GM19467 (cell line): ENCODE data around the gene ARHGEF11.
A peak's percentile ranks its signal among the peaks of the same experiment; 100 is the strongest.
"Not testable (repeated sequence)": the region's sequence is repeated elsewhere in the genome, so short reads cannot be mapped to it uniquely, and the experiment has no call there.

Experiments used
- ATAC-seq: cut with Tn5 transposase; IDR thresholded peaks from one replicate; pipeline ENCODE4 v1.9.1; 2021; ENCODE audit warnings: mild to moderate bottlenecking, moderate library complexity; ENCODE audit not compliant: unreplicated experiment

The ARHGEF11 gene, protein sequence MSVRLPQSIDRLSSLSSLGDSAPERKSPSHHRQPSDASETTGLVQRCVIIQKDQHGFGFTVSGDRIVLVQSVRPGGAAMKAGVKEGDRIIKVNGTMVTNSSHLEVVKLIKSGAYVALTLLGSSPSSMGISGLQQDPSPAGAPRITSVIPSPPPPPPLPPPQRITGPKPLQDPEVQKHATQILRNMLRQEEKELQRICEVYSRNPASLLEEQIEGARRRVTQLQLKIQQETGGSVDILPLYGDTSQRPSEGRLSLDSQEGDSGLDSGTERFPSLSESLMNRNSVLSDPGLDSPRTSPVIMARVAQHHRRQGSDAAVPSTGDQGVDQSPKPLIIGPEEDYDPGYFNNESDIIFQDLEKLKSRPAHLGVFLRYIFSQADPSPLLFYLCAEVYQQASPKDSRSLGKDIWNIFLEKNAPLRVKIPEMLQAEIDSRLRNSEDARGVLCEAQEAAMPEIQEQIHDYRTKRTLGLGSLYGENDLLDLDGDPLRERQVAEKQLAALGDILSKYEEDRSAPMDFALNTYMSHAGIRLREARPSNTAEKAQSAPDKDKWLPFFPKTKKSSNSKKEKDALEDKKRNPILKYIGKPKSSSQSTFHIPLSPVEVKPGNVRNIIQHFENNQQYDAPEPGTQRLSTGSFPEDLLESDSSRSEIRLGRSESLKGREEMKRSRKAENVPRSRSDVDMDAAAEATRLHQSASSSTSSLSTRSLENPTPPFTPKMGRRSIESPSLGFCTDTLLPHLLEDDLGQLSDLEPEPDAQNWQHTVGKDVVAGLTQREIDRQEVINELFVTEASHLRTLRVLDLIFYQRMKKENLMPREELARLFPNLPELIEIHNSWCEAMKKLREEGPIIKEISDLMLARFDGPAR (N-terminal part only)

DNA sequence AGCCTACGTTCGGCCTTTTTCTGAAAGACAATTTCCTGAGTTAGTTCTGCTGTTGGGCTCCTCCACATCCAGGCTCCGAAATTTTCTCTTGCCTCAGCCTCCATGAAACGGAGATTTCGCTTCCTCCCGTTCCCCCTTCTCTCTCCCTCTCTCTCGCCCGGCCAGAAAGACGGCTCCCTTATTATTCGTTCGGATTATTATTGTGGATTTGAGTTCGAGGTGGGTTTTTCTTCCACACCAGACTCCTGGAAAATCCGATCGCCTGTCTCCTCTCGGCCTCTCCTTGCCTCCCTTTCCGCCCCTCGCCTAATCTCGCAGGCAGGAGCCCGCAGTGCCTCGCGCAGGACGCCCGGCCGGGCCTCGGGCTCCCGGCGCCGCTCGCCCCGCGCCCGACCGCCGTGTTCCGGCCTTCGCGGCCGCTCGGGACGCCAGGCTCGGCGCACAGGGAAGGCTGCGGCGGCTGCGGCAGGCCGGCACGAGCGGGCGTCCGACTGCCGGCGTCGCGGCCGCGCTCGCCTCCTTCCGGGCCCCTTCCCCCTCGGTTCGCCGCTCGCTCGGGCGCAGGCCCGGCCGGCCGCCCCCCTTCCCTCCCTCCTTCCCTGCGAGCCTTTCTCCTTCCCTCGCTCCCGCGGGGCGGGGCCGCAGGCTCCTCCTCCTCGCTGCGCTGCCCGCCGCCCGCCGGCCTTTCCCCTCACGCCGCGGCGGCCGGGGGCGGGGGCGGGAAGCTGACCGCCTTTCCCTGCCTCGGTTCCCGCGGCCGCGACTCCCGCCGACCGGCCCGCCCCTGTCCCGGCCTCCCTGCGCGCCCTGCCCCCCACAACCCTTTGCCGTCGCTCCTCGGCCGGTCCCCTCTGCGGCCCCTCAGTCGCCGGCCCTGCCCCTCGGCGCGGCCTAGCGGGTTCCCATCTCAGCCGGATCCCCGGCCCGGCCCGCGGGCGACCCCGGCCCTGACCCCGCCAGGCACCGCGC is at the start of gene ARHGEF11:
ARHGEF11 (minus strand) TSS at position 493 of the 969 bp plus-strand sequence. CDS start 1,412 bp downstream, outside the sequence.
- ATAC-seq = peak; percentile 71

DNA sequence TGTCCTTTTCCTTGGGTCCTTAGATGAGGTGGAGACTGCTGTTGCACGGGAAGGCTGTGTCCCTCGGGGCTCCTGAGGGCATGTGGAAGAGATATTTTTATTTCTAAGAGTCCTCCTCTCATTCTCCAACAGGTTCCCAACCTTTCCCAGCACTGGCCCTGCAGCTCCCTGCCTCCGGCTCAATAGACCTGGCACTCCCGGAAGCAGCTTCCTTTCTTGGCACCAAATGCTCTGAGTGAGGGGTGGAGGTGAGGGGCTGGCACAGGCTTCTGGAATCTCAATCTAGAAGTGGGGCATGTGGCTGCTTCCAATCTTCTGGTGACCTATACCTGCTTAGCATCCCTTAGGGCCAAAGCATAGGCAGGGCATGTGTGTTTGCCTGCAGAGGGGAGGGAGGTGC is 49.5 kb upstream of the ARHGEF11 start:
- no peak for ATAC-seq

DNA sequence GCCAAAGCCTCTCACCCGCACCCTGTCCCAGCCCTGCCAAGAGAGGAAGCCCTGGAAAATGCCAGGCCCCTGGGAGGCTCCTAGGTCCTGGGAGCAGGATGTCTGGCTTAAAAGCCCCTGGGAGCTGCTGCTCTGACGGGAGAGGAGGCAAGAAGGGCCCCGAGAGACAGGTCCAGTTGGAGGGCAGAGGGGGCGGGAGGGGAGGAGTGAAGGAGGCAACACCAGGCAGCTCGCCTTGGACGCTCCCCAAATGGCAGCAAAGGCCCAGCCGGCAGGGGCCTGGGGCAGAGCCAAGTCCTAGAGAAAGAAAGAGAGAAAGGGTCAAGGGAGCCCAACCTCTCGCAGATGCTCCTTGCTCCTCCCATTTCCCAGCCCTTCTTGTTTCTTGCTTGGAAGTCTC is 47.3 kb upstream of the ARHGEF11 start:
- no peak for ATAC-seq

DNA sequence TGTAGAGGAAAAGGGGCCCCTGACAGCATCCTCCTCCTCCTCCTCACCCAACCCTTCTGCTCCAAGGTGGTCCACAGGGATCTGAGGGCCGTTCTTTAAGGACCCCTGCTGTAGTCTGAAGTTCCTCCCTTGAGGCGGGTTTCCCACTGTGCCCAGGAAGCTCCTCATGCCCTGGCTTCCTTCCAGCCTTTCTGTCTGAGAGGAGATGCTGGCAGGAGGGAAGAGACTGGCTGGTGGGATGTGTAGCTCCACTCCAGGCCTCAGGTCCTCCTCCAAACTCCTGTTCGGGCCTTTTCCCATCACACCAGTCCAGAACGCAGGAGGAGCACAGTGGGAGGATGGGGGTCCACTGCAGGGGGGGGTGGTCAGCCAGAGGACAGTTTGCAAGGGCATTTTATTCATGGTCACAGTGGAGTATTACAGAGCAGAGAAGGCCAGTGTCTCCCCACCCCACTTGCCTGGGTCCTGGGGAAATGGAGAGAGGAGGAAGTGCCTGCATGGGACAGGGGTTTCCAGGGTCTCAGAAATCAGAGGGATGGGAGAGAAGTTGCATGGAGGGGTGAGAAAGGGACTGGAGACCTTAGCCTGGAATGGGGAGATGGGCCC is 46.2 kb upstream of the ARHGEF11 start:
- ATAC-seq = no peak

DNA sequence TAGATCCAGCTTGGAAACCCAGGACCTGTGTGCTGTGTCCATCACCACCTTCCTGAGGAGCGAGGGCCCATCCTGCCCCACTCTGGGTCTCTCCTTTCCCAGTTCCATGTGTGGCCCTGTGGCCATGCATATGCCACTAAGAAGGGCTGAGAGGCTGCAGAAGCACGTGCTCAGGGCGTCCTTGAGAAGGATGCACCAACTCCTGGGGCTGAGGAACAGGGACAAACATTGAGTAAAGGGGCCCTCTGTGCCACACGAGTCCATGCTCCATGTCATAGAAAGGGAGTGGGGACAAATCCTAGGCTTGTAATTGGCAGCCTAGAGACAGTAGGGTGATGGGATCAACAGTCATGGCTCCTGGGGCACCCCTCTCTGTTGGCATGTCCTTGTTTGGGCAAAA is 45.6 kb upstream of the ARHGEF11 start:
- ATAC-seq = no peak

DNA sequence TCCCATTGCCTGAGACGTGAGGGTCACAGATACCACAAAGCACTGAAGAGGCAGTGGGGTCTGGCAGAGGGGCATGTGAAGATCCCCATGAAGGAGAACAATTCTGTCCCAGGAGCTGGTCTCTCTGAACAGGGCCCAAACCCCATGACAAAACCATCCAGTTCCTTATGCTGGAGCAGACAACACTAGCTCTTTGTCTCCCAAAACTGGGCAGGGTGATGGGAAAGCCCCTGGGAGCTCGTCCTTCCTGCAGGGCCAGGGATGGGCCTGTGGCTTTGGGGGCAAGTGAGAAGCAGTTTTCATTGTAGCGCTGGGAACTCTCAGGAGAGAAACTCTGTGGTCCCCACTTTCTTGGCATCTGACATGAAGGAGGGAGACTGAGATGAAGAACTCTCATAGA is 45.2 kb upstream of the ARHGEF11 start:
- no peak for ATAC-seq

DNA sequence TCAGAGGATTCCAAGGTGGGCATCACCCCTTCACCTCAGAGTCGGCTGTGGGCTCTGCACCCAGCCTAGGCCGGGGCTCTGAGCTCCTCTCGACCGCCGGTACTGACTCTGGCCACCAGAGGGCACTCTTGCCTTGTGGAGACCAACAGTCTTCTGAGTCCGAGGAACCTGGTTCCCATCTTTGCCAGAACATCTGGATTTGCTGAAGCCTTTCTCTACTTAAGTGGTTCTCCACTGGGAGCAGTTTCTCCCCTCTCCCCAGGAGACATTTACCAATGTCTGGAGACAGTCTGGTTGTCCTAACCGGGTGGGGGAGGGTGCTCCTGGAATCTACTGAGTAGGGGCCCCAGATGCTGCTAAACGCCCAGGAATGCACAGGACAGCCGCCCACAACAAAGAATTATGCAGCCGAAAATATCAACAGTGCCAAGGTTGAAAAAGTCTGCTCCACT is 44.7 kb upstream of the ARHGEF11 start:
- no peak for ATAC-seq

DNA sequence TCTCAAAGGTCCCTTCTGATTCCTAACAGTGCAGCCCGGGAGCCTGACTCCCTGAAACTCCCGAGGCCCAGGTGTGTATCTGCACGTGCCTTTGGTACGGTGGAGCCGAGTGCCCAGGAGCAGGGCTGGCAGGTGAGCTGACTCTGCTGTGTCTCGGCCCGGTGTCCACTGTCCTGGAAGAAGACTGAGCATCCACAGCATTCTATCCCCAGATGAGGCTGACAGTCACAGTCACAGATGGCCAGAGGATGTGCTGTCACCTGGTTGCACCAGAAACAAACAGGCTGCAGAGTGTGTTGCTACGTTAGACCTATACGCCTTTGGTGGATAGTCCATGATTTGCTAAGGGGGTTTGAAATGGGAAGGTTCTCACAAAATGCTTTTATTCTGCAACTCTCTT is 44.2 kb upstream of the ARHGEF11 start:
- no peak for ATAC-seq

DNA sequence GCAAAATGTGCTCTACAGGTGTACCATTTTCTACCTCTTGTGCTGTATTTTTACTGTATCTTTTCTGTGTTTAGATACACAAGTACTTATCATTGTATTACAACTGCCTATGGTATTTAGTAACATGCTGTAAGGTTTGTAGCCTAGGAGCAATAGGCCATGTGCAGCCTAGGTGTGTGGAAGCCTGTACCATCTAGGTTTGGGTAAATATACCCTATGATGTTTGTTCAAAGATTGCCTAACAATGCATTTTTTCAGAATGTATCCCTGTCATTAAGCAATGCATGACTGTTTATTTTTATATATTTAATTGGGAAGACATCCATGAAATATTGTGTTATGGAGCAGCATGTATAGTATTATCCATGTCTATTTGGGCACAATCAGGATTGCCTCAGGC is 43.1 kb upstream of the ARHGEF11 start:
- no peak for ATAC-seq

DNA sequence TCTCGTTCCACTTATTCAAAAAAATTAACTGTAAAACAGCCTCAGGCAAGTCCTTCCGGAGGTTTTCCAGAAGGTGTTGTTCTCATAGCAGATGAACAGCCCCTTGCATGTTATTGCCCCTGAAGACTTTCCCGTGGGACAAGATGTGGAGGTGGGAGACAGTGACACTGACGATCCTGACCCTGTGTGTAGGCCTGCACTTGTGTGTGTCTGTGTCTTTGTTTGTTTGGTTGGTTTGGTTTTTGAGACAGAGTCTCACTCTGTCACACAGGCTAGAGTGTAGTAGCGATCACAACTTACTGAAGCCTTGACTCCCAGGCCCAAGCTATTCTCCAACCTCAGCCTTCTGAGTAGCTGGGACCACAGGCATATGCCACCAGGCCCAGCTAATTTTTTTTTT is 41.5 kb upstream of the ARHGEF11 start:
- no peak for ATAC-seq

DNA sequence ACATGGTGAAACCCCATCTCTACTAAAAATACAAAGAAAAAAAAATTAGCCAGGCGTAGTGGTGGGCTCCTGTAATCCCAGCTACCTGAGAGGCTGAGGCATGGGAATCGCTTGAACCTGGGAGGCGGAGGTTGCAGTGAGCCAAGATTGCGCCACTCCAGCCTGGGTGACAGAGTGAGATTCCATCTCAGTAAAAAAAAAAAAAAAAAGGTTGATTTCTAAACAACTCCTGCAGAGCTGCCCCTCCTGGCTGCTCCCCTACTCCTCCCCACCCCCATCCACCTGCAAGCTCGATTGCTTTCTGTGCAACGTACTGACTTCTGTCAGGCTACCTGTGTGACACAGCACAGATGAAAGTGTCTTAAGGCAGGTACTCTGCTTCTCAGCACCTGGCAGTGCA is 40.8 kb upstream of the ARHGEF11 start:
- ATAC-seq = no peak

DNA sequence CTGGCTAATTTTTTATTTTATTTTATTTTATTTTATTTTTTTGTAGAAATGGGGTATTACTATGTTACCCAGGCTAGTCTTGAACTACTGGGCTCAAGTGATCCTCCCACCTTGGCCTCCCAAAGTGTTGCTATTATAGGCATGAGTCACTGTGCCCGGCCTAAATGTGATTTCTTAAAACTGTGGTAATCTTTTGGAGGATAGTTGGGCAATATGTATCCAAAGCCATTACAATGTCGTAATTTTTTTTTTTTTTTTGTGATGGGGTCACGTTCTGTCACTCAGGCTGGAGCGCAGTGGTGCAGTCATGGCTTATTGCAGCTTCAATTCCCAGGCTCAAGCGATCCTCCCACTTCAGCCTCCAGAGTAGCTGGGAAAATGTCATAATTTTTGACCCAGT is 39.9 kb upstream of the ARHGEF11 start:
- no peak for ATAC-seq

DNA sequence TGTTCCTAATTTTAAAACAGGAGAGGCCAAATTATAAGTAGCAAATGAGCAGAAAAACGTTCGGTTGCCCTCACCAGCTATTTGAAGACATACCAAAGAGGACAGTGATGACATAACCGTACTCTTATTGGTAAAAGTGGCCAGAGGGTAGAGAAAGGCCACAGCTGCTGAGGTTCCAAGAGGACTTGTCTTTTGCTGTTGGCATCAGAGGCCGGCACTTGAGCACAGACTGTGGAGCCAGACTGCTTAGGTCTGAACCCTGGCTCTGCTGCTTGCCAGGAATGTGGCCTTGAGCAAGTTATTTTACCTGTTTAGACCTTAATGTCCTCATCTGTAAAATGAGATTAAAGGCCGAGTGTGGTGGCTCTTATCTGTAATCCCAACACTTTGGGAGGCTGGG is 39.2 kb upstream of the ARHGEF11 start:
- no peak for ATAC-seq

DNA sequence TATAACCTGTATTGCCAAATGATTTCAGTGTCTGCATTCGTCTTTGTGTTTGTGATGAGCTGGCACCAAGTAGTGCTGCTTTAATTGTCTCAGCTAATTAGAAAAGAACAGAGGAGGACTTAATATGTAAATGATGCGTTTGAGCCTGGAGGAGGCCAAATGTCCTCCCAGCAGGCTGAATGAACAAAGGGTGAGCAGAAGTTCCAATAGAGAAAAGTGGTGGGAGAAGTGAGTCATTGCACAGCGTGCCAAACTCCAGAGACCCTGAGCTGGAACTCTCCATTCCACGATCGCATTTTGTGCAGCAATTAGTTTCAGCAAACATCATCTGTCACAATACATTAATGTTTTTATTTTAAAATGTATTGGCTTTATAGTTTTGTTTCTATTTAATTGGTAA is 36.2 kb upstream of the ARHGEF11 start:
- no peak for ATAC-seq

DNA sequence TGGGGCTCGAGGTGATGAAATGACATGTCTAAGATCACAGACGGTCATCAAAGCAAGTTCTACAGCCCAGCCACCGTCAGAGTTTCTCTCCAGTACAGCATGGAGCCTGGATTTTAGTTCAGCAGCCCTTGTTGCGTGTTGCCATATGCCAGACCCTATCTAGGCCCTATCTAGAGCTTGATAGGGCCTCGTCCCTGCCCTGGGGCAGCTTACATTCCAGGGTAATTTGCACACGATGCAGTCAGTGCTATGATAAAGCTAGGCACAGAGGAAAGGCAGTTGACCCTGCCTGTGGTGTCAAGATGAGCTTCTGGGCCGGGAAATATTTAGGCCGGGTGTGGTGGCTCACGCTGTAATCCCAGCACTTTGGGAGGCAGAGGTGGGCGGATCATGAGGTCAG is 35.2 kb upstream of the ARHGEF11 start:
- ATAC-seq = no peak

DNA sequence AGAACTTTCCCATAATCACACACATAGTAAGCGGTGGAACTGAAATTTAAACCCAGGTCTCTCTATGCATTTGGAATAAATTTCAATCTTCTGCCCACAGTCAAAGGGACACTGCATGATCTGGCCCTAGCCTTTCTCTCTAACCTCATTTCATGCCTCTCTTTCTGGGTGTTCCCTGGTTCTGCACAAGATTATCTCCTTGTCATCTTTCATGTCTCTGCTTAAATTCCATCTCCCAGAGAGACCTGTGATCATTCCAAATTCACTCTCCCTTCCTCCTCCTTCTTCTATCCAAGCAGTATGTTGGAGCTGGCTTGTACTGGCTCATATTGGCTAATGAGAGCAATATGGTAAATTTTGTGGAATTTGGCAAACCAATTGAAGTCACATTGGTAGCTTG is 31.9 kb upstream of the ARHGEF11 start:
- ATAC-seq = no peak

DNA sequence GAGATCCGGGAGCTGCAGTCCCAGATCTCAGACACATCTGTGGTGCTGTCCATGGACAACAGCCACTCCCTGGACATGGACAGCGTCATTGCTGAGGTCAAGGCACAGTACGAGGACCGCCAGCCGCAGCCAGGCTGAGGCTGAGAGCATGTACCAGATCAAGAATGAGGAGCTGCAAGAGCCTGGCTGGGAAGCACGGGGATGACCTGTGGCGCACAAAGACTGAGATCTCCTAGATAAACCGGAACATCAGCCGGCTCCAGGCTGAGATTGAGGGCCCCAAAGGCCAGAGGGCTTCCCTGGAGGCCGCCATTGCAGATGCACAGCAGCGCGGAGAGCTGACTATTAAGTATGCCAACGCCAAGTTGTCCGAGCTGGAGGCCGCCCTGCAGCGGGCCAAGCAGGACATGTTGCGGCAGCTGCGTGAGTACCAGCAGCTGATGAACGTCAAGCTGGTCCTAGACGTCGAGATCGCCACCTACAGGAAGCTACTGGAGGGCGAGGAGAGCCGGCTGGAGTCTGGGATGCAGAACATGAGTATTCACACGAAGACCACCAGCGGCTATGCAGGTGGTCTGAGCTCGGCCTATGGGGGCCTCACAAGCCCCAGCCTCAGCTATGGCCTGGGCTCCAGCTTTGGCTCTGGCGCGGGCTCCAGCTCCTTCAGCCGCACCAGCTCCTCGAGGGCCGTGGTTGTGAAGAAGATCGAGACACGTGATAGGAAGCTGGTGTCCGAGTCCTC is 28.6 kb upstream of the ARHGEF11 start:
- no peak for ATAC-seq

DNA sequence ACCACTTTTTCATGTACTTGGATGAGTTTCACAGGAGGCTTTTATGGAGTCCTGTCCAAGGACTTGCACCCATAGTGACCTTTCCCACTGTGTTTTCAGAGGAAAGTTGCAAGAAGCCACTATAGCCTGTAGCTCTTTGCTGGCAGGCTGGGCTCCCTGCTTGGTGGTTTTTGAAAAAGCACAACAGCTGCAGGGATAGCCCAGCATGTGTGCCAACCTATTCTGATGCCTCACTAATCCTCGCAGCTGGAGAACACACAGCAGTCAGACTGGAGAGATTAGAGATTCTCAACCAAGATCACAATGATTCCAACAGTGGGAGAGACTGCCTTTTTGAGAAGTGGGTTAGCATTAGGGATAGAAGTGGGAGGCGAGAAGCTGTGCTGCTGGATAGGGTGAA is 24.1 kb upstream of the ARHGEF11 start:
- ATAC-seq = no peak

DNA sequence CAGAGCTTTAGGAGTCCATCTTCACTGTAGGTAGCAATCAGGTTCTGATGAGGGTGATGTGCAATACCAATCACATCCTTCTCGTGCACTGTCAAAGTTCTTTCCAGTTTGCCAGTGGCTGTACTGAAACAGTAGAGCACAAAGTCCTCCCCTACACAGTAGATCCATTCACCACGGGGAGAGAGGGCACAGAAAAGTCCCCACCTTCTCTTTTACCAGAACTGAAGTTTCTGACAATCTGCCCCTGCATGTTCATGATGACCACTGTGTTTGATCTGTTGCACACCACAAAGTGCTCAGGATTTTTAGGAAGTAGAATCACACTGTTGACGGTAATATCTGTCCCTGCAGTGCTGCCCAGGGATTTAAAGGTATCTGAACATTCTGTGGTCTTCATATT is 13.7 kb upstream of the ARHGEF11 start:
- not testable (repeated sequence) for ATAC-seq

DNA sequence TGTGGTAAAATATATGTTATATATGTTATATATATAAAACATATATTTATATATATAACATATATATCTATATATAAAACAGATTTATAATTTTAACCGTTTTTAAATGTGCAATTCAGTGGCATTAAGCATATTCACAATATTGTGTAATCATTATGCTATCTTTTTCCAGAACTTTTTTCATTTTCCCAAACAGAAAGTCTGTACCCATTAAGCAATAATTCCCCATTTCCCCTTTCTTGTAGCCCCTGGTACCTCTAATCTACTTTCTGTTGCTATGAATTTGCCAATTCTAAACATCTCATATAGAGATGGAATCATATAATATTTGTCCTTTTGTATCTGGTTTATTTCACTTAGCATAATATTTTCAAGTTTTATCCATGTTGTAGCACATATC is 10.7 kb upstream of the ARHGEF11 start:
- ATAC-seq = no peak
